ENCODE data around the gene RBM41. TPM values are rescaled to one million over a fixed set of nuclear protein-coding genes. Genes with fewer than 3 reads are reported as not detected.
A peak's percentile ranks its signal among the peaks of the same experiment; 100 is the strongest.

The RBM41 gene
- total and polyA plus RNA-seq, 10 donors: 2.3 to 26.4 (median 18.4) TPM

GRCh38 chrX:107135049-107135964 is 16.7 kb upstream of the RBM41 start:
- Histone ChIP-seq H3K4me1 (no peaks in the 10 kb centered on the region), H3K27me3 (replicated peaks in 1 of 7) (no peaks in the 10 kb centered on the region), H3K27ac (no peak overlapping the region), H3K9me3 (no peaks in the 10 kb centered on the region), H3K36me3 (no peaks in the 10 kb centered on the region), H3K4me3 (no peak overlapping the region)
- TF ChIP-seq POLR2AphosphoS5 (IDR thresholded peaks at IDR 0.05): no peak
- no peak for TF ChIP-seq POLR2A (IDR thresholded peaks at IDR 0.05)
- TF ChIP-seq CTCF (IDR thresholded peaks at IDR 0.05 in 8 of 11, conservative IDR thresholded peaks at IDR 0.05 in 3 of 11): no peak
- DNase-seq: no peak
- WGBS, 5 donors: 55 to 72% (median 65%) methylated on average over 5 of the region's 5 CpGs
- intact Hi-C loops (cut with DNase I; ENCODE audit: low total_unique reads): no loop called here

GRCh38 chrX:107123750-107124149 is 5.1 kb upstream of the RBM41 start:
- intact Hi-C loops (cut with DNase I; ENCODE audit: low total_unique reads): no loop called here
- no peaks in the 10 kb centered on the region for H3K27me3 ChIP-seq (replicated peaks in 1 of 7)
- no peak overlapping the region for H3K27ac ChIP-seq
- DNase-seq: no peak
- no peaks in the 10 kb centered on the region for H3K4me1 ChIP-seq
- TF ChIP-seq POLR2A (IDR thresholded peaks at IDR 0.05): no peak
- no peak for TF ChIP-seq CTCF (IDR thresholded peaks at IDR 0.05 in 8 of 11, conservative IDR thresholded peaks at IDR 0.05 in 3 of 11)
- no peak for TF ChIP-seq POLR2AphosphoS5 (IDR thresholded peaks at IDR 0.05)
- no peaks in the 10 kb centered on the region for H3K9me3 ChIP-seq
- H3K36me3 ChIP-seq: no peaks in the 10 kb centered on the region
- no peak overlapping the region for H3K4me3 ChIP-seq

GRCh38 chrX:107119283-107119682 is 661 bp upstream of the RBM41 start:
- Histone ChIP-seq H3K9me3 (no peaks in the 10 kb centered on the region), H3K36me3 (peaks cover 0 to 24% (median 7%) of the 10 kb centered on the region in 6 donors), H3K4me3 (peak overlapping the region in 4 of 8 donors; percentile 57 to 85 (median 60)), H3K27ac (peak overlapping the region in 4 of 8 donors; percentile 78 to 82 (median 80)), H3K4me1 (peaks cover 5 to 12% (median 11%) of the 10 kb centered on the region in 6 donors), H3K27me3 (replicated peaks in 1 of 7) (no peaks in the 10 kb centered on the region)
- intact Hi-C loops (cut with DNase I; ENCODE audit: low total_unique reads): no loop called here
- no peak for DNase-seq
- WGBS, 5 donors: 73 to 100% (median 97%) methylated on average over 1 of the region's 1 CpG
- TF ChIP-seq POLR2A (IDR thresholded peaks at IDR 0.05) (no peak), POLR2AphosphoS5 (IDR thresholded peaks at IDR 0.05) (no peak), CTCF (IDR thresholded peaks at IDR 0.05 in 8 of 11, conservative IDR thresholded peaks at IDR 0.05 in 3 of 11) (no peak)

- Histone ChIP-seq H3K27me3 (replicated peaks in 1 of 7) (no peaks in the 10 kb centered on the region), H3K4me1 (peaks cover 5 to 12% (median 11%) of the 10 kb centered on the region in 6 donors), H3K36me3 (peaks cover 0 to 37% (median 14%) of the 10 kb centered on the region in 6 donors), H3K4me3 (peak overlapping the region; percentile 53 to 85 (median 58)), H3K9me3 (no peaks in the 10 kb centered on the region), H3K27ac (peak overlapping the region in 6 of 8 donors; percentile 54 to 82 (median 78))
- DNase-seq: no peak
- 0 to 32% (median 1%) methylated on average over 7 to 8 of the region's 8 CpGs for WGBS, 5 donors
- TF ChIP-seq POLR2A (IDR thresholded peaks at IDR 0.05): no peak
- TF ChIP-seq CTCF (IDR thresholded peaks at IDR 0.05 in 8 of 11, conservative IDR thresholded peaks at IDR 0.05 in 3 of 11): no peak
- TF ChIP-seq POLR2AphosphoS5 (IDR thresholded peaks at IDR 0.05): no peak
- intact Hi-C loops (cut with DNase I; ENCODE audit: low total_unique reads): no loop called here
Observed at GRCh38 chrX:107117993-107118321, 665 bp downstream of the RBM41 start.
